ENCODE results near the gene IRGC.
"Not testable (repeated sequence)": the region's sequence is repeated elsewhere in the genome, so short reads cannot be mapped to it uniquely, and the experiment has no call there.

IRGC gene

DNA sequence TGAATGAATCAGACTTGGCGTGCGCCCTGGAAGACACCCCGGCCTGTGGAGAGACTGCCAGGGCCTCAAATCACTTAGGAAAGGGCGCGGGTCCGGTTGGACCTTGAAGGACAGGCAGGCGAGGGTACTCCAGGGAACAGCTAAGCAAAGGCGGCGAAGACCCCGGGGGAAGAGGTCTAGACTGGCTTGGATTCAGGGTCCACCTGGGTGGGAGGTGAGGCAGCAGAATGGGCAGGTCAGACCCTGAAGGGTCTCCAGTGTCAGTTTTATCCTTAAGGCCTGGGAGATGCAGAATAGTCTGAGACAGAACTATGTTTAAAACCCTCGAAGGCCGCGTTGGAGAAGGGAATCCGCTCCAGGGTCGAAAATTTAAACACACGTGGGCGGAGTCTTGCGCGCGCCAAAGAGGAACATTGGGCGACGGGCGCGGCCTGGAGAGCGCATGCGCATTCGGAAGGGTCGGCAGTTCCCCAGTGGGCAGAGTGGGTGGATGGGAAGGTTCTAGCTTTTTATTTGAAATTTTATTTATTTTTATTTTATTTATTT is 39.5 kb downstream of the IRGC start:
- peak; percentile 86 for DNase-seq

DNA sequence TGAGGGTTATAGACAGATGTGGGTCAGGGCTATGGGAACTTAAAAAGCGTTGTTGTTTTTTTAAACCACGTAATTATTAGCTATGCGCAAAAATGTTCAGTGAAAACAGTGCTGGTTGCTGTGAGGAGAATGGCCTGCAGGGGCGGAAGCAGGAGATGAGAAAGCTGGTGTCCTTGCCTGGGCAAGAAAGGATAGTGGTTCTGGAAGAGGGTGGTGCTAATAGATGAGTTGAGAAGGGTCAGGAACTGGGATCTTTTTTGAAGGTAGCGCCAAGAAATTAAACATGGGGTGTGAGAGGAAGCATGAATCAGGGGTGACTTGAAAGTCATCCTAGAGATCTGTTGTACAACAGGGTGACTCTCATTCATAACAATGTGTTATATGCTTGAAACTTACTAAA is 43.6 kb downstream of the IRGC start:
- DNase-seq: no peak

DNA sequence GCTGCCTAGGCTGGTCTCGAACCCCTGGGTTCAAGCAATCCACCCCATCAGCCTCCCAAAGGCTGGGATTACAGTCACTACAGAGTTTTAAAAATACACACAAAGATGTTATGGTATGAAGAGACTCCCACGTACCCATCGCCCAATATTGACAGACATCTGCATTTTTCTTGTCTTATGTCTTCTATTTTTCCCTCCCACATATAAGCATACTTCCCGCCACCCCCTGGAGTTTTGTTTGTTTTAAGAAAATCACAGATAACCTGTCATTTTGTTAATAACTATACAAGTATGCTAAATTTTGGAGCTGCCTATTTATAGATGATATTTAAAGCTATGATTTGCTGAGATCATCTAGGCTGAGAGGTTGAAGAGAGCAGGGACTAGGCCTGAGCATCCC is 45.1 kb downstream of the IRGC start:
- no peak for DNase-seq

DNA sequence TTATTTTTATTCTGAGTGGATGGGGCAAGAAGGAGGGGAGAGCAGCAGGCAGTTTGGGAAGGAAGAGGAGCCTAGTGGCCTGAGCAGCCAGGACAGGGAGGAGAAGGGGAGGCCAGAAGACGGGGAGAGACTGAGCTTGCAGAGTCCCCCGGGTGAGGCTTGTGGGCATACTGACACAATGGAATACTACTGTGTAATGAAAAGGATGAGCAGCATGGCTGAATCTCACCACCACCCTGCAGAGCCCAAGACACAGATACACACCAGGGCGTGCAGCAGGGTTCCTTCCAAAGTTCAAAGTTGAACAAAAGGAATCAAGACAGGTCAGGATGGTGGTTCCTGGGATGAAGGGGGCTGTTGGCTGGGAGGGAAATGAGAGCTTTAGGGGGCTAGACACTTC is 46.9 kb downstream of the IRGC start:
- DNase-seq: no peak

- no peak for DNase-seq
Observed at GRCh38 chr19:43763473-43763939, 47.6 kb downstream of the IRGC start.

- not testable (repeated sequence) for DNase-seq
Observed at GRCh38 chr19:43764684-43765083, 48.8 kb downstream of the IRGC start.

DNA sequence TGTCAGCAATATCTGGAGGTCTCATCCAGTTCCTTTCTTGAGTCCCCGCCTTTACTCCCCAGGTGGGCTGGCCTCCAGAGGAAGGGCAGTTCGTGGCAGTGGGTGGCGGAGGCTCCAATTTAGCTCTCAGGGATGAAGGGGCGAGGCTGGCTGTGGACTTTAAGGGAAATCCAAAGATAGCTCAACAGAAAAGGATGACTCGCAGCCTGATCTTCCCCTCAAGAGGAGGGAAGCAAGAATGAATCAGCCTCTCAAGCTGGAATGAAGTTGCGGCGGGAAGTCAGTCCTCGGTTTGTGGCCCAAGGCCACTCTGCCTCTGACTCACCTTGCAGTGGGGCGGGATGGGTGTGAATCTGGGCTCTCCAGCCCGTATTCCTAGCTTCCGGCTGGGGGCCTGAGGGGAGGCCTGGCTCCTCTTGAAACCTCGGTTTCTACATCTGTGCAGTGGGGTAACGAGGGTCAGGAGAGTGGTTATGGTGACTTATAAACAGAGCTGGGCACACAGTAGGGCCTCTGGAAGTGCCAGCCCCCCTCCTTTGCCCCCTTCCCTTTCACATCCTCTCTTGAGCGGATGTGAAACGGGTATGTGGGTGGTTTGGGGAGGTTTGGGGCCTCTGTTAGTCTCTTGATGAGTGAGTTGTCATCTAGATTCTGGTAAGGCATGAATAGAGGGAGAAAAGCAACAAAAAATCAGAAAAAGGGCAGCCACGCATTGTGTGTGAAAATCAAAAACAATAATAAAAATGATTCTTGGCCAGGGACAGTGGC is 49.4 kb downstream of the IRGC start:
- peak; percentile 72 for DNase-seq

DNA sequence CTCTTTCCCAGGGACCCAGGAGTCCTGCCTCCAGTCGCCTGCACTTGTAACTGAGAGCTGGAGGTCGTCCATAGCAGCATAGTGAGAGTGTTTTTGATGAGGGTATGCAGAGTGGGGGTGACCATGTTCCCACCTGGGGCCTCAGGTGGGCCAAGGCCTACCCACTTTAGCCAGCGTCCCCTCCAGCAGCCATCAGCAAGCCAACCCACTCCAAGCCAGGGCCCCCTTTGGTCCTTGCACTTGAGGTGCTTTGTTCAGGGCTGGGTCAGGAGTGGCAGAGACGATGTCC is 50.8 kb downstream of the IRGC start:
- DNase-seq: no peak

GRCh38 chr19:43767316-43767715 is 51.4 kb downstream of the IRGC start:
- no peak for DNase-seq

DNA sequence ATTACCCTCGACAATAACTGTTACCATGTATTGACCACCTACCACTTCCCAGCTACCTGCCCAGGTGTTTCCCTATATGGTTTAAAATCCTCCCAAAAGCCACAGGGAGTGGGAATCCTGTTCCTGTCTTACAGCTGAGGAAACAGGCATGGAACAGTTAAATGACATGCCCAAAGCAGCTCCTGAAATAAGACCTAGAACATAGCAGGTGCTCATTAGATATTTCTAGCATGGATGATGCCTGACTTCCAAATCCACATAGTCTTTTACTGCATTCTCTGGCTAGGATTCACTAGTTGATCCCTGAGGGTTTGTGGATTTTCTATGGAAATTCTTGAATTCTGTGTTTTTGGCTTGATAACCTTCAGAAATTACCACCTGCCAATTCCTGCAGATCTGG is 51.9 kb downstream of the IRGC start:
- no peak for DNase-seq

DNA sequence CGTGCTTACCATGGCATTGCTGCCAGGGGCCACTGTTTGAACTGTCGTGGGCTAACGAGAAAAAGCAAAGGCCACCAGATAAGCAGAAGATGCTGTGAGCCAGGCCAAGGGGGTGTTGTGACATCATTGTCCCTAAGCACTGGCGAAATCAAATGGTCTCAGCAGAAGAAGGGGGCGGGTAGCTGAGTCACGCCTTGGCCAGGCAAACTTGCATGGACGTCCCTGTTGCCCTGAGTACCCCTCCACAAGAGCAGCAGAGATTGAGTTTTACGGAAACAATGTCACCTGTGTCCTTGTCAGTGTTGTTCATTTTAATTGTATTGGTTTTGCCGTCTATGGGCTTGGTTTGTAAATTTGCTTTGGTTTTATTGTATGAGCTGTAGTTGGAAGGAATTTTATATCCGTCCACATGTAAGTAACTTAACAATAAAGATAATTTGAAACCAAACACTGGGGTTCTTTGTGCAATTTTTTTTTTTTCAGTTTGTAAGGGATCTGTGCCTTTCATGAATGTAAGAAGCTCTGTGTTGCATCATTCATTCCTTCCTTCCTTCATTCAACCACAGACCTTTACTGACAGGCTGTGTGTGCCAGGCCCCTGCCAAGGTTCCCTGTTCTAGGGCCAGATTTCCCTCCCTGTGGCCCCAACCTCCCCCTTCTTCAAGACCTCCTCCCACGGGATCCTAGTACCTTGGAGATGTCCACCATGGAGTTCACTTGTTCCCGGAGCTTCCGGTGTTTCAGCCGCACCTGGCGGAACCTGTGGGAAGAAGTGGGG is 52.6 kb downstream of the IRGC start:
- no peak for DNase-seq

- no peak for DNase-seq
Observed at GRCh38 chr19:43769256-43769655, 53.4 kb downstream of the IRGC start.
